Upper lobe of right lung (tissue), 1 donor: ENCODE results near the gene EPB41L4A. TPM values are rescaled to one million over a fixed set of nuclear protein-coding genes. Genes with fewer than 3 reads are reported as not detected.

ENCODE experiments used
- ATAC-seq: fragments of 200-7000 bp; cut with Tn5 transposase; one replicate; pipeline ENCODE4 v1.9.1; 2020; ENCODE audit warnings: mild to moderate bottlenecking, moderate library complexity
- DNase-seq: peaks from one replicate; pipeline ENCODE4 v3.0.0-alpha.2; 2020
- H3K27ac ChIP-seq: fragments of 200-600 bp; one replicate; pipeline ENCODE4 v1.8.0; 2022
- H3K27me3 ChIP-seq: fragments of 200-600 bp; one replicate; pipeline ENCODE4 v1.8.0; 2022; ENCODE audit warnings: mild to moderate bottlenecking
- H3K36me3 ChIP-seq: fragments of 200-600 bp; one replicate; pipeline ENCODE4 v1.8.0; 2022
- H3K4me1 ChIP-seq: fragments of 200-600 bp; one replicate; pipeline ENCODE4 v1.8.0; 2022
- H3K4me3 ChIP-seq: fragments of 200-600 bp; one replicate; pipeline ENCODE4 v1.8.0; 2022; ENCODE audit warnings: mild to moderate bottlenecking
- H3K9me3 ChIP-seq: fragments of 200-600 bp; one replicate; pipeline ENCODE4 v1.8.0; 2022
- CTCF ChIP-seq: fragments of 200-600 bp; IDR thresholded peaks from one replicate; pipeline ENCODE4 v1.8.0; 2022; ENCODE audit warnings: antibody characterized with exemption
- intact Hi-C: fragments of 100-400 bp; cut with DNase I; formaldehyde crosslinking; loops from one replicate; pipeline ENCODE4 v1.11.0; 2022
- total RNA-seq: library from RNA; stranded (reverse); fragmentation: NEBNext Ultra II Directional; extraction: Animal tissue kit (Norgen Biotek cat#: 25700); gene quantifications from one replicate; pipeline ENCODE4 v1.2.1, GENCODE V29; 2021
- donor health status: DM: no; HTN: yes; CAD: no; lungs with severe emphysema.

EPB41L4A gene
- total RNA-seq, 1 donor from 2014 or later, result 35.2 TPM

- Histone ChIP-seq H3K27ac (no peak overlapping the region), H3K4me1 (peaks cover 7% of the 10 kb centered on the region)
- ATAC-seq, result no peak
These were observed 3.5 kb downstream of the EPB41L4A start for GRCh38 chr5:112415552-112415951.

GRCh38 chr5:112413611-112414010 is 5.5 kb downstream of the EPB41L4A start:
- H3K27ac ChIP-seq, result no peak overlapping the region
- no peak for ATAC-seq
- intact Hi-C loops, result no loop called here

More at GRCh38 chr5:112415552-112415951, 3.5 kb downstream of the EPB41L4A start:
- no peak for DNase-seq
- intact Hi-C loops, result no loop called here
- Histone ChIP-seq H3K9me3 (no peaks in the 10 kb centered on the region), H3K4me3 (no peak overlapping the region), H3K27me3 (peaks cover 6% of the 10 kb centered on the region), H3K36me3 (no peaks in the 10 kb centered on the region)
- TF ChIP-seq CTCF, result no peak

GRCh38 chr5:112412346-112412745 is 6.7 kb downstream of the EPB41L4A start:
- intact Hi-C loops, result no loop called here
- H3K9me3 ChIP-seq, result no peaks in the 10 kb centered on the region
- peak; percentile 21 for ATAC-seq

More at GRCh38 chr5:112413611-112414010, 5.5 kb downstream of the EPB41L4A start:
- Histone ChIP-seq H3K36me3 (no peaks in the 10 kb centered on the region), H3K4me3 (no peak overlapping the region), H3K27me3 (no peaks in the 10 kb centered on the region), H3K4me1 (peaks cover 7% of the 10 kb centered on the region), H3K9me3 (no peaks in the 10 kb centered on the region)
- DNase-seq, result no peak
- no peak for TF ChIP-seq CTCF

GRCh38 chr5:112411903-112412302 is 7.2 kb downstream of the EPB41L4A start:
- no peak overlapping the region for H3K4me3 ChIP-seq
- ATAC-seq (peak; percentile 54), DNase-seq (no peak)
- peaks cover 18% of the 10 kb centered on the region for H3K4me1 ChIP-seq
- H3K9me3 ChIP-seq, result no peaks in the 10 kb centered on the region
- intact Hi-C loops, result no loop called here
- no peaks in the 10 kb centered on the region for H3K27me3 ChIP-seq
- H3K36me3 ChIP-seq, result no peaks in the 10 kb centered on the region
- TF ChIP-seq CTCF, result no peak
- no peak overlapping the region for H3K27ac ChIP-seq

More at GRCh38 chr5:112412346-112412745, 6.7 kb downstream of the EPB41L4A start:
- Histone ChIP-seq H3K4me3 (no peak overlapping the region), H3K27me3 (no peaks in the 10 kb centered on the region), H3K4me1 (peaks cover 14% of the 10 kb centered on the region), H3K36me3 (no peaks in the 10 kb centered on the region), H3K27ac (no peak overlapping the region)
- TF ChIP-seq CTCF, result no peak
- no peak for DNase-seq

GRCh38 chr5:112407666-112408065 is 11.4 kb downstream of the EPB41L4A start:
- ATAC-seq (peak; percentile 58), DNase-seq (no peak)
- Histone ChIP-seq H3K4me1 (peaks cover 24% of the 10 kb centered on the region), H3K9me3 (no peaks in the 10 kb centered on the region), H3K4me3 (no peak overlapping the region), H3K36me3 (no peaks in the 10 kb centered on the region), H3K27me3 (no peaks in the 10 kb centered on the region), H3K27ac (no peak overlapping the region)
- intact Hi-C loops, result no loop called here
- TF ChIP-seq CTCF, result no peak

GRCh38 chr5:112407240-112407639 is 11.8 kb downstream of the EPB41L4A start:
- Histone ChIP-seq H3K4me1 (peaks cover 24% of the 10 kb centered on the region), H3K4me3 (no peak overlapping the region), H3K27ac (no peak overlapping the region), H3K27me3 (no peaks in the 10 kb centered on the region), H3K36me3 (no peaks in the 10 kb centered on the region), H3K9me3 (no peaks in the 10 kb centered on the region)
- ATAC-seq (no peak), DNase-seq (no peak)
- intact Hi-C loops, result no loop called here
- no peak for TF ChIP-seq CTCF
